Prostate gland (tissue), 2 donors: Measurements from ENCODE around the gene ZNF638.

Source experiments
- CTCF ChIP-seq, 4 experiments: fragments of 200-600 bp in 2 of 4; fragments of 450-650 bp in 2 of 4; sonication (generic) in 2 of 4; IDR thresholded peaks; 1 replicate in 3 of 4; 2 replicates in 1 of 4; pipeline ENCODE4 v1.5.1; 2016 to 2019; ENCODE audit warnings: antibody characterized with exemption in 4 of 4, mild to moderate bottlenecking in 2 of 4, moderate library complexity in 2 of 4
- POLR2A ChIP-seq: fragments of 450-650 bp; IDR thresholded peaks from one replicate; pipeline ENCODE4 v1.6.1; 2016; ENCODE audit warnings: antibody characterized with exemption, mild to moderate bottlenecking
- POLR2AphosphoS5 ChIP-seq: sonication (generic); formaldehyde crosslinking; IDR thresholded peaks from one replicate; pipeline ENCODE4 v1.6.1; 2017; ENCODE audit warnings: antibody characterized with exemption

- TF ChIP-seq CTCF (IDR thresholded peaks at IDR 0.05) (no peak), POLR2A (no peak), POLR2AphosphoS5 (no peak)
These were observed 38.4 kb downstream of the ZNF638 start for GRCh38 chr2:71370015-71370414.
